Left renal pelvis (tissue), 4 donors: ENCODE data around the gene PREX1. TPM values are rescaled to one million over a fixed set of nuclear protein-coding genes. Genes with fewer than 3 reads are reported as not detected.

Experiments
- DNase-seq, 4 donors: peaks; one replicate each; pipeline ENCODE4 v3.0.0-alpha.2; 2013; ENCODE audit warnings: low read depth in 4 of 4, low spot score in 3 of 4
- polyA plus RNA-seq, 4 donors: library from polyadenylated mRNA; unstranded; fragments of 120-200 nt; gene quantifications; one replicate each; pipeline ENCODE4 v1.2.1, GENCODE V29; 2013; ENCODE audit not compliant: insufficient read length in 4 of 4

The PREX1 gene
- polyA plus RNA-seq, 4 donors, result 11.2 to 14.5 (median 14.3) TPM

DNA sequence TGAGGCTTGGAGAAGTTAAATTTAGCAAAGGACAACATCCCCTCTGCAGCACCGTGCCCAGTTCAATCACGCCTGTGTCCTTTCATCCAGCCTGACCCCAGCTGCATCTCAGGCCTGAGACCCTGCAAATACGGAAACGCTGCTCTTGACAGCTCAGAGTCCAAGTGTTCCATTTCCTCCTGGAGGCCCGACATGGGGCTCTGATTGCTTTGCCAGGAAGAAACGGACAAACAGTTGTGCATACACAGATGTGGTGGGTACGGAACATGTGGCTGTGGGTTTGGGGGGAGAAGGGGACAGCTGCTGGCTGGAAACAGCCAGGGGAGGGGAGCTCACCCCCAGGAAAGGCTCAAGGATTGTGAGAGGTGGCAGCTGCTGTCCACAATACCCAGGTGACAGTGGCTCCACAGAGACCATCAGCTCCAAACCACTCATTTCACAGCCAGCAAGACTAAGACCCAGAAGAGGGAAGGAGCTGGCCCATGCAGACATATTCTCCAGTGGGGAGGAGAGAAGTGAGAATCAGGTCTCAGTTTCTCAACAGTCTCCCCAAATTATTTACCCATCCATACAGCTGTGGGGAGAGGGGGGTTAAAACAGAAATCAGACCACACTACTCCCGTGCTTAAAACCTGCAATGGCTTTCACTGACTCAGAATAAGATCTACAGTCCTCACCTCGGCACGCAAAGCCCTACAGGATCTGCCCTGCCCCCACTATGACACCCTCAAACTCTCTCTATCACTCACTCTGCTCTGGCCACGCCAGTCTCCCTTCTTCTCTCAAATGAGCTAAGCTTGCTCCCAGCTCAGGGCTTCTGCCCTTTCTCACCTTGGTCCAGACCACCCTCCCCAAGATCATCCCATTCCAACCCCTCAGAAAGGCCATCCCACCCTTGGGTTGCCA is 89.1 kb downstream of the PREX1 start:
- DNase-seq, result no peak

DNA sequence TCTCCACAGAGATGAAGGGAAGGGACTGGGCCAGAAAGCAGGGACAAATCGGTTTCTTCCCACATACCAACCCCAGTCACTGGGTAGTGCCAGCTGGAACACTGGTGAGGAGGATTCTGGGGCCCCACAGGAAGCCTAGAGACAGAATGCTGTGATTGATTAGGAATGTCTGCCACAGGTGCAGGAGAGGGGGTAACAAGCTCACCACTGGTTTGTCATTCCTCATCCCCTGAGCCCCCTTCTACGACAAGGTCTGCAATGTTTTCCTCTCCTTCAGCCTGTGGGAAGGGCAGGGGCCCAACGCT is 89.8 kb downstream of the PREX1 start:
- DNase-seq, result no peak

DNA sequence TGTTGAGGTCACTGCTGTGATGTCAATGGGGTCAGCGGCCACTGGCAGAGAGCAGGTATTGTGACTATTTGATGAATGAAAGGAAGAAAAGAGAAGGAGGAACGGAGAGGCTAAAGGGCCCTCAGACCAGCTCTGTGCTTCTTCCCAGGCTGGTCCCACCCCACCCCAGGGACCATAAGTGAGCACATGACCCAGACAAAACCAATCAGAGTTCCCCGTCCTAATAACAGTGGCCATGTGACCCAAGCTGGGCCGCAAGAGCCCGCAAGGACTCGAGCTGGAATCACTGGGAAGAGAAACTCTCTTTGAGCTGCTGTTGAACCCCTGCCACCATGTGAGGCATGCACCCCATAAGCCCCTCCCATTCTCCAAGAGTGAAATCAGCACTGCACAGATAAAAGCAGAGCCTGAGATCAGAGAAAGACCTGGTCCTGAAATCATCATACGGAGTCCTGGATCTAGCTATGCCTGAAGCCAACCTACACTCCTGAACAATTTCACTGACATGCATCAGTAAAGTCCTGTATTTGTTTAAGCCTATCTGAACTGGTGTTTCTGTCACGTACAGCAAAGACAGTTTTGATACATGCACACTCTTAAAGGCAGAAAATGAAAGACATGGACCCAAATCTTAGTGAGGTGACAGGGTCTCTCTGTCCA is 90.2 kb downstream of the PREX1 start:
- DNase-seq, result no peak

DNA sequence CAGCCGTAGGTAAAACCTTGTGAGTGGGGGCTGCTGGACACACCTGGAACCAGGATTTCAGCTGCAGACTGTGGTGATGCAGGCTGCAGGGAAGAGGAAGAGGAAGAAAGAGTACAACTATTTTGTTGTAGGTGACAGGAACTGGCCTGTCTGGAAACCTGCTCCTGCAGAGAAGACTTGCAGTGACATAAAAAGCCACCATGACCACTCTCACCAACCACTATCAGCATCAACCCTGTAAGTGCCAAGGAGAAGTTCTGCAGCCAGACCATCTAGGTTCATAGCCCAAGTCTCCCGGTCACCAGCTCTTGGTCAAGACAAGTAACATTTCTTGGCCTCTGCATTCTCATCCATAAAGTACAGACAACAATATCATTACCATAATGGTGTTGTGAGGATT is 91.2 kb downstream of the PREX1 start:
- no peak for DNase-seq

DNA sequence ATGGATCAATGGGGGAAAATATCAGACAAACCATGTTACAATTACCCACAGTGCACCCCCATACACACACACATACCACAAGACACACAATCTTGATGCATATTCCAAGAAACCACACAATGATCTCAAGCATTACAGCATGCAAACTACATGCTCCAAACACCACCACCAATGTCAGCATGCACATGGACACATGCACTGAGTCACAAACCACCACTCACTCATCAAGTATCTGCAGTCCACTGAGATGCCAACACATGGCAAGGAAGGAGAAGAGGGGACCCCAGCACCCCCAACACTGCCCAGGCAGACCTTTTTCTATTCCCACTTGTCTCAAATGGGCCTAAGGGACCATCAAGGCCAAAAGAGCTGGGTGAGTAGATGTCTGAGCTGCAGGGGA is 91.6 kb downstream of the PREX1 start:
- no peak for DNase-seq

DNA sequence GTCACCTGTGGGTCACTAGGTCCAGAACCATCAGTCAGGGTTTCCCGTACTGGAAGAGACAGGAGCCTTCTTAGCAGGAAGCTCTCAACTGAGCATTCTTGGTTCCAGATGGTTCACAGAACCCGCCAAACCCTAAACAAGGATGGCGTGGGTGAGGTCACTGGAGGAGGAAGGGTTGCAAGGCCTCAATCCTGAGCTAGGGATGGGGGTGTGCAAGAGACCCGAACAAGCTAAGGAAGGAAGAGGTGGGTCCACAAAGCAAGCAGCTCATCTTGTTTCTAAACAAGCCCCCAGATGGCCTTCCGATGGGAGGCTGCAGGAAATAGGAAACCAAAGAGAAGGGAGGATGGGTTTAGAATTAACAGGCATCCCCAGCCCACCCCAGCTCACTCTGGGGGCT is 92.7 kb downstream of the PREX1 start:
- DNase-seq, result no peak

DNA sequence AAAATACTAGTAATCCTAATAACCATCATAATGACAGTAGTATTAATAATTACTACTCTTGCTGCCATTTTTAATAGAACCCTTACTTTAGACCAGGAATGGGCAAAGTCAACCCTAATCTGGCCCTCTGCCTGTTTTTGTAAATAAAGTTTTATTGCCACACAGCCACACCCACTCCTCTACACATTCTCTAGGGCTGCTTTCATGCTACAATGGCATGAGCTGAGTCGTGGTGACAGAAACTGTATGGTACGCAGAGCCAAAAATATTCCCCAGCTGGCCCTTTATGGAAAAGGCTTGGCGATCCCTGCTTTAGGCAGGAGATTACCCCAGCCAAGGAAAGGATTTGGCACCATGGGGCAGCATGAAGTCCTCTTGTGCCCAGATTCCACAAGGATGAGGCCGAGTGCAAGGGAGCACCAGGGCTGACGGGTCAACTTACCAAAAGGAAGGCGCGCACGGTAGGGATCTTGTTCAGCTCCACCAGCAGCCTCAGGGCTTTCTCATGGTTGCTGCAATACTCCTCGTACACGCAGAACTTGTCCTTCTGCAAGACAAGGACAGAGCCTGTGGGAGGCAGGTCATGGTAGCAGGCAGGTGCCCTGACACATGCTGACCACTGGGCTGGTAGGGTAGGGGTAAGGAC is 93.6 kb downstream of the PREX1 start:
- no peak for DNase-seq

DNA sequence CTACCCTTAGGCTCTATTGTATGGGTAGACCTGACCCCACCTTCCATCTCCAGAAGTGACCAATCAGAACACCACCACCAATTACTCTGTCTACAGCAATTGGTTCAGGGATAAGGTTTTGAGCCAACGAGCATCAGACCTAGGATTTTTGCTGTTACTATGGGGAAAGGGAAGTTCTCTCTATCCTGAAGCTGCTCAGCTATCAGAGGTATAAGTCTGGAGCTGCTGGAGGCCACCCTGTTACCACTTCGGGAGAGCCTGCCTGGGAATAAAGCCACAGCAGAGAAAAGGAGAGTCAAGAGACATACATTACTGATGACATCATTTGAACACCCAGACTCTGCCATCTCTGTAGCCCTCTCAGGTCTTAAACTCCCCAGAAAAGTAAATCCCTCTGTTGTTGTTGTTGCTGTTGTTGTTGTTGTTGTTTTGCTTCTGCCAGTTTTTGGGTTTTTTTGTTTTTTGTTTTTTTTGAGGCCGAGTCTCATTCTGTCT is 94.5 kb downstream of the PREX1 start:
- no peak for DNase-seq

DNA sequence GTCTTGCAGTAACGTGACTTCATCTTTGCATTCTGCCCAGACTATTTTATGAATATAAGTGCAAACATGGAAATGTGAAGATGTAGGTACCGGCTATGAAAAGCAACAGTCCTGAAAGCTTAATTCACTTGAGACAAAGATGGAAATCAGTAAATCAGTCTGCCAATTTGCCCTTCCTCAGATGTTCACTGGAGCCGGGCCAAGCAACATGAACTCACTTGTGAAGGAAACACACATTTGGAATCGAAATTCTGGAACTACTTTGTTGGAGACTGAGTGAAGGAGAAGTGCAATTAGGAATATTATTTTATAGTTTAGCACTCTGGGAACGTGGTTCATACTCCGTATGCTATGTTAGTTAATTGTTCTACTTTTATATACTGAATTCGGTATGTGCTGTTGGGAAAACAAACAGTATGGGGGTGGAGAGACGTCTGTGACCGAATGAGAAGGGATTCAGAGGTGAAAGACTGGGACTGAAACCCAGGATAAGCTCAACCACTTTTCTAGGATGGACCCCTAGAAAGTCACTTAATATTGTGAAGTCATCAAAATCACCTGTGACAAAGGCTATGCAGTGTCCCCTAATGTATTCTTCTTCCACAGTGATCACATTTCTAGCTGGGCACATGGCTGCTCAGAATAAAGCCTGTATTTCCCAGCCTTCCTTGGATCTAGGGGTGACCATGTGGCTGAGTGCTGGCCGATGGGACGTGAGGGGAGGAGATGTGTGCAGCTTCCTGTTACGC is 95.5 kb downstream of the PREX1 start:
- no peak for DNase-seq

DNA sequence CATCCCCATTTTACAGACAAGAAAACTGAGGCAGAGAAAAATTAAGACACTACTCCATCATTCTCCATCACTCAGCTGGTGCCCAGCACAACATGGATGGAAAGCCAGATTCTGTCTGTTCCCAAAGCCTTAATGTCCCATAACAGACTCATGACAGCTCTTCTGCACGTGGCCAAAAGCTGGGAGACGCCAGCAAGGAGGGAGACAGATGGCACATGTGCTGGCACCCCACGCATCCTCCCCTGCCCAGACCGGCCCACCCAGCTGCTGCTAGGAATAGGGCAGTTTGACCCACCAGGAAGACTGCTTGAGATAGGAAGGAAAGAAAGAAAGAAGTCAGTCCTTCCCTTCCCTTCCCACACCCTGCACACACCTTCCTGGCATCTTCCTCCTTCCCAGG is 96.3 kb downstream of the PREX1 start:
- no peak for DNase-seq

DNA sequence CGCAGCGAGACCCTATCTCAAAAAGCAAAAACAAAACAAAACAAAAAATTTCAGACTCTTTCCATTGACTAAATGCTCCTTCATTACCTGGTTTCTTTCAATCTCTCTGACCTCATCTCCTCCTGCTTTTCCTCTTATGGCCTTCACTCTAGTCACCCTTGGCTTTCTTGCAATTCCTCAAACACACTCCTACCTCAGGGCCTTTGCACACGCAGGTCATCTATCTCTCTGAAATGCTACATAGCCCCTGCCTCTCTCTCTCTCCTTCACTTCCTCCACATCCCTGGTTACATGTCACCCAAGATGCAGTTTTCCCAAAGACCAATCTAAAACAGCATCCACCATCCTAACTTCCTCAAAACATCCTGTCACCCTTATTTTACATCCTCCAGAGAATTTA is 96.8 kb downstream of the PREX1 start:
- no peak for DNase-seq

DNA sequence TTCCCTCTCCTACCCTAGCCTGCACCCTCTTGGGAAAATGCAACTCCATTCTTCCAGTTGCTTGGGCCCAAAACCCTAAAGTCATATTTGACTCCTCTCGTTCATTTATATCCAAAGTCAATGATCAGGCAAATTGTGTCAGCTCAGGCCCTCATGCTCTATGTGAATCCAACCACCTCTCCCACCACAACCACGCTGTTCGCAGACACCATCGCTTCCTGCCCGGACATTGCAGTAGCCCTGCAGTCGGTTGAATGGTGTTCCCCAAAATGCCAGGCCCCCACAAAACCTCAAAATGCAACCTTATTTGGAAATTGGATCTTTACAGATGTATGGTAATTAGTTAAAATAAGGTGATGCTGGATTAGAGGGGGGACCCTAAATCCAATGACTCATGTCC is 98.3 kb downstream of the PREX1 start:
- DNase-seq, result no peak

DNA sequence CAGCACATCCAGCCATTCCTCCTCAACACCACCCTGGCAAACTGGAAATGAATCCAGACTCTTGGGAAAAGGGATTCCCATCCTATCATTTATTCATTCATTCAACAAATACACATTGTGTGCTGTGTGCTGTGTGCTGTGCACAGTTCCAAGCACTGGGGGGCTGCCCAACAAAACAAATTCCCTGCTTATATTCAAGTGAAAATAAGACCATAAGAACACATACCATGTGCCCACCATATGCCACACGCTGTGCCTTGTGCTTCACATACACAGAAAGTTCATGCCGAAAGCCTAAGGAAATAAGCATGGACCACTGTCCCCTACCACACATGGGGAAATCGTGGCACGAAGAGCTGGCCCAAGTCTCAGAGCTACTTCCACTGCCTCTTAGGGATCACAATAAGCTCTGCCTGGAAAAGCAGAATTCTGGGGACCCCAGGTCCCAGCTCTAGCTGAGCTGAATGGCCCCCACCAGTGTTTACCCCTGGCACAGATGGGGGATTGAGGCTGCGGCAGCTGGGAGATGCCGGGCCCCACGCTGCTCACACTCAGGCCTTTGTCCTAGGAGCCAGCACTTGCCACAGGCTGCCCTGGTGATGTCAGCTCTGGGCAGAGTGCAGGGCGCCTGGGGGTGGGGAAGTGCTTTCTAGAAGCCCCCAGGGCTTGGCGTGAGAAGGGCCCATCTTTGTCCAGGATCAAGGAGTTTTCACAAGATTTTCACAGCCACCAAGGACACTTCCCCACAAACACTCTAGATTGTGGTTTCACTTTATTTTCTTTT is 99.6 kb downstream of the PREX1 start:
- no peak for DNase-seq

DNA sequence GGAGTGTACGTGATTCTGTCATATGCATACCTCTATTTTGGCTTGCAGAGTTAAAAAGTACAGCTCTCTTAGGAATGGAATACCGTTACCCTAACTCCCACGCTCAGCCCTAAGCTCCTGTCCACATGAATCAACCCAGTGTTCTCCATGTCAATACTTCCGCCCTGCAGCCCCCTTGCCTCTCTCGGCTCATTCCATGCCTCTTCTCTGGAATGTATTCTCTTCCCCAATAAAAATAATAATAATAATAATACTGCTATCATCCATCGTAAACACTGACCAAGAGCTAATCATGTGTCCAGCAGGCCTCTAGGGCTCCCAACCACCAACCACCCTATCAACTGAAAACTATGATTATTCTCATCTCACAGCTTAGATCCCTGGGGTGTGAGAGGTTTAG is 100.6 kb downstream of the PREX1 start:
- no peak for DNase-seq

DNA sequence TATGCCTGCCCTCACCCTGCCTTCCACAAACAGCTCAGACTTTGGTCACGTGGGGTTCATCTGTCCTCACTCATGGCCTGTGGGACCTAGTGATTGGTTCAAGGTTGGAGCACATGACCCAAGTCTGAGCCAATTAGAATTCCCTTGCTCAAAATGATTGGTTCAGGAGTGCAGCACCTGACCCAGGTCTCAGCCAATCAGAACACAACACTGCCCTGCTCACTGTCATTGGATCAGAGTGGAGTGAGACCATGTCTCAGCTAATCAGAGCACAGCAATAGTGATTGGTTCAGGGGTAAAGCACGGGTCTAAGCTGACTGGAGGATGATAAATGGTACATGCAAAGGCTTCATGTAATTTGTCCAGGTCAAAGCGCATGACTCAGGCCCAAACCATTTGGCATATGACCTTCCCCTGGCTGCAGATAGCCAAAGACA is 102.2 kb downstream of the PREX1 start:
- DNase-seq, result no peak

DNA sequence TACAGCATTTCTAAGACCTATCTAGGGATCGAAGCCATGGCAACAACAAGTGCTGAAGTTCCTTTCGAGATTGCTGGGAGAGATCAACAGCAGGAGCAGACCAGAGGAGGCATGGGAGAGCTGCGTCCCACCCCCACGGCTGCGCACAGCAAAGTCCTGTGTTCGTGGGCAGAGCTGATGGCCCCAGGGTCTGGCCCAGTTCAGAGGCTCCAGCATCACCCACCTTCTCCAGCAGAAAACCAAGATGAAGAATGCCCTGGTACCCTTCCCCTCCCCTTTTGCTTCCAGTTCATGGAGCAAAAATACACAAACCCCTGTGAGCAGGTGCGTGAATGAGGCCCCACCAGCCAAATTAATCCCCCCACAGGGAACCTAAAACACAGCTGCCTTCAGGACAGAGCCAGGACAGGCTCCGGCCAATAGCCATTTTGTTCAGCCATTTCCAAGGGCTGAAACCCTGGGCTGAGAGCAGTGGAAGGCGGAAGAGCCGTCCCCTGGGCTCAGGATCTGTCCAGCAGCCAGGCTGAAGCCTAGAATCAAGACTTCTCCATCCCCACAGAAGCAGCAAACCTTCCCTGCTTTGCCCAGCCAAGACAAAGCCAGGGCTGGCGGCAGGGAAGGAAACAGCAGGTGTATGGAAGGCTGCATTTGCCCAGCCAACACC is 102.8 kb downstream of the PREX1 start:
- DNase-seq, result no peak

DNA sequence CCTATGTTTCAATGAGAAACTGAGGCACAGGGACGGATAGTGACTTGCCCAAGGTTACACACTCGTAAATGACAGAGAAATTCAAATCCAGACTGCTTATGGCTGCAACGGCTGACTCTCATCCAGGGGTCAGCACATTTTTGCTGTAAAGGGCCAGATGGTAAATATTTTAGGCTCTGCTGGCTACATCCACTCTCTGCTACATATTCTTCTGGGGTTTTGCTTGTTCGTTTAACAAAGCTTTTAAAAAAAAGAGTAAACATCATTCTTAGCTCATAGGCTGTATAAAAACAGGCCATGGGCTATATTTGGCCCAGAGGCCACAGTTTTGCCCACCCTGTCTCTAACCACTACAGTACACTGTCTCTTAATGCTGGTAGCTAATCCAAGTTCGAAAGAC is 103.4 kb downstream of the PREX1 start:
- DNase-seq, result no peak

DNA sequence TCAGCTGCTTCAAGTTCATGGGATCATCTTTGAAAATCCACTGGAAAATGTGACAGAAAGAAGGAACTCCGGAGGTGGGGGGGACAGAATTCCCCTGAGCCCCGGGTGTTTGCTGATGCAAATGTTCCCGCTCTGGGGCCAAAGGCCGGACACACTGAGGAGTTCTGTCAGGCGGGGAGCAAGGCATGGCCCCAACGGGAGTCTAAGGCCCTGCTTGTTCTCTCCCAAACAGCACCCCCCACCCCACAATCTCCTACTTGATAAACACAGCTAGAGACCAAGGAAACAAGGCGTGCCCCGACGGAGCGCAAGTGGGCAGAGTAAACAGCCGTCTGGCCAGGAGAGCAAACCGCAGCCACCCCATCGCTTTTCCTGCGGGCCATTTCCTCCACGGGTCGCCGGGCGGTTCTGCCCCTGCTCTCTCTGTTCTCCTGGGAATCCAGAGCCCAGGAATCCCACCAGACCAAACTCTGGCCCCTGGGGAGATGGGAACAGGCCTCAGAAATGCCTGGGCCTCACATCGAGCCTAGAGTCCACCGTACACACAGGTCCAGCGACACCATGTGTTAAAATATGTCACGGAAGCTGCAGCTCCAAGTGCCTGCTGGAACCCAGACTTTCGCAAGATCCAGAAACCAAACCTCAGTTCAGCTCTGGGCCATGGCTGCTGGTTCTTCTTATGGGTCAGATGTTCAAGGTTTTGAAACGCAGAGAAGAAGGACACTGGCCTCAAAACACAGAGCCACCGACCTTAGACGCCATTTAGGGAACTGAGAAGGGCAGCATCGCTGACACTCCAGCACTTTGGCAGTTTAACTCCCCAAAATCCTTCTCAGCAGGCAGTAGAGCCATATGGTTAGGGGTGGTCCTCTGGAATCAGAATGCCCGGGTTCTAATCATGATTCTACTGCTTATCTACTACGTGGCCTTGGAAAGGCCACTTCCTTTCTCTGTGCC is 104.2 kb downstream of the PREX1 start:
- DNase-seq, result no peak
